GM18498 (cell line): ENCODE results near the gene MYL11.
"Not testable (repeated sequence)": the region's sequence is repeated elsewhere in the genome, so short reads cannot be mapped to it uniquely, and the experiment has no call there.

Experiments used
- ATAC-seq: cut with Tn5 transposase; IDR thresholded peaks from one replicate; pipeline ENCODE4 v1.9.1; 2021; ENCODE audit warnings: mild to moderate bottlenecking, moderate library complexity; ENCODE audit not compliant: unreplicated experiment

Gene MYL11

GRCh38 chr16:30374538-30374937 is at the start of gene MYL11:
MYL11 (plus strand) TSS chr16:30374802; CDS start chr16:30374858, 56 bp downstream.
- ATAC-seq: no peak

DNA sequence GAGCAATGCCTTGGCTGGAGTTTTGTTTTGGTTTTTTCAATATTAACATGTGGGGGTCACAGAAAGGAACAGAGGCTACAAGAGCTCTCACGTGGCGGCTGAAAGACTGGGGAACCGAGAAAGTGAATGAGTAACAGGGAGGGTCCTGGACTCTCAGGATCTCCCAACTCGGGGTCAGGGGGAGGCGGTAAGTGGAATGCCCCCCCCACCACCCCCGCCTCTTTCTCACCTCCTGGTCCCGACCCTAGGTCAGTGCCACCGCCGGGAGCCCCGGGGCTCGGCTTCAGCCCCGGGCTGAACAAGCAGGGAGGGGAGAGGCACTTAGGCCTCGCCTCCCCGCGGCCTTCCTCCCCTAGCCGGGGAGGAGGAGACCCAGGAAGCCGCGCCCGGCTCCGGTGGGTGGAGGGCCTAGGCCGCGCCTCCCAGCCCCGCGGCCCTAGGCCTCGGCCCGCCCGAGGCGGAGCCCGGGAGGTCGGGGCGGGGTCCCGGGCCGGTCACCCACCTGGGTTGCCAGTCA is 40.1 kb upstream of the MYL11 start:
- ATAC-seq: peak; percentile 92

GRCh38 chr16:30335028-30335597 is 39.5 kb upstream of the MYL11 start:
- peak; percentile 77 for ATAC-seq

DNA sequence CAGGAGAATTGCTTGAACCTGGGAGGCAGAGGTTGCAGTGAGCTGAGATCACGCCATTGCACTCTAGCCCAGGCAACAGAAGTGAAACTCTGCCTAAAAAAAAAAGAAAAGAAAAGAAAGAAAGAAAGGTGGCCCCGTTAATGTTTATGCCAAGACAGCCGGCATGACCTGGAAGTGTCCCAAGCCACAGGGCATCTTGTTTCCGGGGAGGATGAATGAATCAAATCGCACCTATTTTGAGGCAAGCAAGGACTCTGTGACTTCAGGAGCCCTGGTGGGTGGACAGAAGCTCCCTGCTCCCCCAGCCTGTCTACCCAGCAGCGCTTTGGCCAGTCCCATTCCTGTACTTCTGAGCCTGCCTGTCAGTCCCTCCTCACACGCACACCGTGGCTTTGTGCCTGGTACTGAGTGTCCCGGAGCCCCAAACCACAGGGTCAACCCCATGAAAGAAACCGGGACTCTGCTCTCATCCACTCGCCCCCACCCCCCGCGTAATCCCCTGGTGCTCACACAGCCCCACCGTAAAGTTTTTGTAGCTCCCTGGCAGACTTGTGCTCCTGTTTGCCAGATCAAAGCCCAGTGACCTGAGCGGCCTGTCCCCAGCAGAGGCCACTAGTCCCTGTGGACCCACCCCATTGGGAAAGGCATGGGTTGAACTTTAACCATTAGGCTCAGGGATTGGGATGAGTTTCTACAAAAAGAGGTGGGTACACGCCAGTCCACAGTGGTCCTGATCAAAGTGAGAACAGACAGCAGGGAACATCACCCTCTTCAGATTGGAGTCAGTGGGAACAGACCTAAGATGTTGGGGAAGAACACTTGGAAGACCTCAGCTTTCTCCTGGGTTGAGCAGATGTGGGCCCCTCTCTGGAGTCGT is 38.8 kb upstream of the MYL11 start:
- ATAC-seq: peak; percentile 7

GRCh38 chr16:30337964-30338357 is 36.6 kb upstream of the MYL11 start:
- not testable (repeated sequence) for ATAC-seq

- not testable (repeated sequence) for ATAC-seq
These were observed 35.9 kb upstream of the MYL11 start for GRCh38 chr16:30338715-30339114.

- ATAC-seq: no peak
These were observed 34.0 kb upstream of the MYL11 start for GRCh38 chr16:30340621-30341020.

GRCh38 chr16:30341971-30342370 is 32.6 kb upstream of the MYL11 start:
- not testable (repeated sequence) for ATAC-seq

GRCh38 chr16:30342751-30343490 is 31.7 kb upstream of the MYL11 start:
- ATAC-seq: no peak

DNA sequence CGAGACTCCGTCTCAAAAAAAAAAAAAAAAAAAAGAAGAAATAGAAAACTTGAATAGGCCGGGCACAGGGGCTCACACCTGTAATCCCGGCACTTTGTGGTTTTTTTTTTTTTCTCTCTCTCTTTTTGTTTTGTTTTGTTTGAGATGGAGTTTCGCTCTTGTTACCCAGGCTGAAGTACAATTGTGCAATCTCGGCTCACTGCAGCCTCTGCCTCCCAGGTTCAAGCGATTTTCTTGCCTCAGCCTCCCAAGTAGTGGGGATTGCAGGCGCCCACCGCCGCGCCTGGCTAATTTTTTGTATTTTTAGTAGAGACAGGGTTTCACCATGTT is 31.1 kb upstream of the MYL11 start:
- ATAC-seq: not testable (repeated sequence)

DNA sequence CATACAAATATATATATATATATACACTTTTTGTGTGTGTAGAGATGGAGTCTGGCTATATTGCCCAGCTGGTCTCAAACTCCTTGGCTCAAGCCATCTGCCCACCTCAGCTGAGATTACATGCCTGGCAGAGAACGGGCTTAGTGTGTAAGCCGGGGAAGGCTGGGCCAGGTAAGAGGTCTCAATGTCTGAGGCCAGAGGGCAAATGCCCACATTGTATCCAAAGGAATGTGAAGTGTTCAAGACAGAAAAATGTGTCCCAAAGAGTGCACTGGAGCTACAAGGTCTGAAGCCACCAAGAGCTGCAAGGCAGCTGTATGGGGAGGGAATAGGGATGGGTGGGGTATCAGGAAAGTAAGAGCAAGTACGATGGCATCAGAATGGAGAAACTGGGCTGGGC is 28.3 kb upstream of the MYL11 start:
- no peak for ATAC-seq

DNA sequence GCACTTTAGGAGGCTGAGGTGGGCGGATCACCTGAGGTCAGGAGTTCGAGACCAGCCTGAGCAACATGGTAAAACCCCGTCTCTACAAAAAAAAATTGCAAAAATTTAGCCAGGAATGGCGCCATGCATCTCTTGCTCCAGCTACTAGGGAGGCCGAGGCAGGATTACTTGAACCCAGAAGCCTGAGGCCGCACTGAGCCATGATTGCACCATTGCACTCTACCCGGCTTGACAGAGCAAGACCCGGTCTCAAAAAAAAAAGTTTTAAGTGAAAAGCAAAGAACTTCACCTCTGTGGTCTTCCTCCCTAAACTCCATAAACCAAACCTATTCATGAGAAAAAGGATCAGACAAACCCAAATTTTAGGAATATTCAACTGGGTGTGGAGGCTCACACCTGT is 26.5 kb upstream of the MYL11 start:
- no peak for ATAC-seq

DNA sequence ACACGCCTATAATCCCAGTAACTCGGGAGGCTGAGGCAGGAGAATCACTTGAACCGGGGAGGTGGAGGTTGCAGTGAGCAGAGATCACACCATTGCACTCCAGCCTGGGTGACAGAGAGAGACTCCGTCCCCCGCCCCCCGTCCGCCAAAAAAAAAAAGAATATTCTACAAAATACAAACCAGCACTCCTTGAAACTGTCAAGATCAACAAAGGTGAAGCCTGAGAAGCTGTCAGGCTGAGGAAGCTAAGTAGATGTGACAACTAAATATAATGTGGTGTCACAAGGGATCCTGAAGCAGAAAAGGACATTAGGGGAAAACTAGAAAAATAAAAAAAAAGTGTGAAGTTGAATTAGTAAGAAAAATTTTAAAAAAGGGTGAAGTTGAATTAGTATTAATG is 25.7 kb upstream of the MYL11 start:
- ATAC-seq: no peak

DNA sequence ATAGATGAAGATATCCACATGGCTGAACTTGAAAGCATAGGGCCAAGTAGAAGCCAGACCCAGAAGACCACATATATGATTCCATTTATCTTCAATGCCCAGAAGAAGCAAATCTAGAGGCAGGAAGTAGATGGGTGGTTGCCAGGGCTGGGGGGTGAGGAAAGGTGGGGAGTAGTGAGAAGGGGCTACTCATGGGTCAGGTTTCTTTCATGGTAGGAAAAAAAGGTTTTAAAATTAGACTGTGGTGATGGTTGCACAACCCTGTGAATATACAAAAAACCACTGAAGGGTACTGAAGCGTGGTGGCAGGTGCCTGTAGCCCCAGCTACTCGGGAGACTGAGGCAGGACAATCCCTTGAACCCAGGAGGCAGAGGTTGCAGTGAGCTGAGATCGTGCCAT is 24.9 kb upstream of the MYL11 start:
- peak; percentile 45 for ATAC-seq

DNA sequence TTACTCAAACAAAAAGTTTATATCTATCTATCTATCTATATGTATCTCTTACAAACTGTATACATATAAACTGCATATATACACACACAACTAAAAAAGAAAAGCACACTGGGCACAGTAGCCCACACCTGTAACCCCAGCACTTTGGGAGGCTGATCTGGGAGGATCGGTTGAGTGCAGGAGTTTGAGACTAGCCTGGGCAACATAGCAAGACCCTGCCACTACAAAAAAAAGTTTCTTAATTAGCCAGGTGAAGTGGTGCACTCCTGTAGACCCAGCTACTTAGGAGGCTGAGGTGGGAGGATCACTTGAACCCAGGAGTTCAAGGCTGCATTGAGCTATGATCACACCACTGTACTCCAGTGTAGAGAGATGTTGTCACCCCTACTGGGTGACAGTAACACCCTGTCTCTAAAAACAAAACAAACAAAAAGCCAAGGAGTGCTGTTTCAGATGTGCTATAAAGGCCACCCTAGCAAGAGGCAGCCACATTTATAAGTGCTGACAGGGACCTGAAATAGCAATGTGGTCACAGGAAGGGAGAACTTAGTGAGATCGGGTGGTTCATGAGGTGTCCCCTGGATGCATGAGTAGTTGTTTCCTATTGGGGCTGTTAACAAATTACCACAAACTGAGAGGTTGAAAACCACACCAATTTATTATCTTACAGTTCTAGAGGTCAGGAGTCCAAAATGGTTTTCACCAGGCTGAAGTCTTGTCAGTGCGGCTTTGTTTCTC is 24.3 kb upstream of the MYL11 start:
- ATAC-seq: peak; percentile 42

GRCh38 chr16:30351001-30351441 is 23.6 kb upstream of the MYL11 start:
- no peak for ATAC-seq

DNA sequence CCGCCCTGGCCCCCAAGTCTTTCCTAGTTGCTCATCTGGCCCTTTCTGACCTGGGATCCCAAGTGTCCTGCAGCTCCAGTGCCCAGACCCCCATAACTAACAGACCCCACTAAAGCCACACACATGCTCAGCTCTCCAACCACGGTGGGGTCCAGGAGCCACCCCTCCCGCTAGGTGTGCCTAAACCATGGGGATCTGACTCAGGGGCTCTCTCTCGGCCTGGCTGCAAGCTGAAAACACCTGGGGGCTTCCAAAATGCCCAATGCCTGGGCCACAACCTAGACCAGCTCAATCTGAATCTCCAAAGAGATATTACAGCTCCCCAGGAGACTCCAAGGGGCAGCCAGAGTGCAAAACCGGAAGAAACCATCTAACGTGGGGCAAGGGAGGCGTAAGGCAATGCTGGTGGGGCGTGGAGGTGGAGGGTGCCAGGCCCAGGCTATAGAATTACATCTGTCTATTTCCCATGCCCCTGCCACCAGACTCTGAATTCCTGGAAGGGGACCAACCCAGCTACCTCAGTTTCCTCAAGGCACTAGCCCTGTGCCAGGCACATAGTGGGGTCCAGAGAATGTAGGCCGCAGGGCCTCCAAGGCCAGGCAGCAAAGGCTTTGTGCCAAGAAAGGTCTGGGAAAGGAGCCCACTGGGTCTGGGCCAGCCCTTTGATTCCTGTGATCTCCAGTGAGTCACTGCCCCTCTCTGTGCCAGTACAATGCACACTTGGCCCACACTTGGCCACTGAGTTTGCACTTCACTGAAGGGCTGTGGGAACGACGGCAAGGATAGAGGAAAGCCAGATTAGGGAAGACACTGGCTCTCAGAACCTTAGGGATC is 22.8 kb upstream of the MYL11 start:
- ATAC-seq: no peak

DNA sequence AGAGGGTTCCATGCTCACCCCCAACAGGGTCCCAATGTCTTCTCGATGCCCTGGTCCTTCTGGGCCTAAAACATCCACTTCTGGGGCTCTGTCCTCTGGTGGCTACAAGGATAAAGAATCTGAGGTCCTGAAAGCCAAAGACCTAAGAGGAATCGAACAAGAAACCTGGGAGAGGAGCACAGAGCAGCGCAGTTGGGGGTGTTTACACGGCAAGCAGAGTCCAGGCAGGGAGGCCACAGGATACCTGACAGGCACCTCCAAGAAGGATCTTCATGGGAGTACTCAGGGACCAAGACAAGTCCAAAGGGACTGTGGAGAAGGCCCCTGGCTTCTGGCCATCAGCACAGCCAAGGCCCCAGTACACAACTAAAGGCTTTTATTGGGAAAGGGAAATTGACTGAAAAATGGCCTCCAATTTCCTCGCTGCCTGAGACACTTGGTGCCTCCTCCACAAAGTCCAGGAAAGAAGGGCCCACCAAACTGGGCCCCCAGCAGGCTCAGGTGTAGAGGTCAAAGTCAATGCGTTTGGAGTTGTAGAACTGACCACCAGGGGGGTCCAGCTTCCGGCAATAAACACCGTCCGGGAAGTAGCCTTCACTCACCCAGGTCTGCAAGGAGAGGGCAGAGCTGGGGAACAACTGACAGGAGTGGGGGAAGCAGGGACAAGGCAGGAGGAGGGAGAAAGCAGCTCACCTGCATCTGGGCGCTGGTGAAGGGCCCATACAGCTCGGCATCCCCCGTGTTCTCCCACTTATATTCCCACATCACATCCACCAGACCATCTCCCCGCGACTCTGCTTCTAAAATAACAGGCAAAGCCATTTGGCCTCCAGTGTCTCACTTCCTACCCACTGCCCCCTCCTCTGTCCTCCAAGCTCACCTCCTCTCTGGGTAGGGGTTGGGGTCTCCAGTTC is 21.9 kb upstream of the MYL11 start:
- no peak for ATAC-seq
